Measurements from ENCODE around the gene CD163.
"Not testable (repeated sequence)": the region's sequence is repeated elsewhere in the genome, so short reads cannot be mapped to it uniquely, and the experiment has no call there.

Gene CD163

GRCh38 chr12:7503686-7504415 lies at the start of gene CD163:
CD163 (minus strand) TSS chr12:7503777; CDS start chr12:7503690, 87 bp downstream.
- DNase-seq = peak; percentile 4

- no peak for DNase-seq
Observed at GRCh38 chr12:7542813-7543212, 39.2 kb upstream of the CD163 start.

- DNase-seq = no peak
Observed at GRCh38 chr12:7542046-7542445, 38.5 kb upstream of the CD163 start.

GRCh38 chr12:7514416-7514815 lies 10.8 kb upstream of the CD163 start:
- DNase-seq = no peak

GRCh38 chr12:7512553-7512952 lies 9.0 kb upstream of the CD163 start:
- no peak for DNase-seq

GRCh38 chr12:7509793-7510470 lies 6.4 kb upstream of the CD163 start:
- not testable (repeated sequence) for DNase-seq

- no peak for DNase-seq
Observed at GRCh38 chr12:7502612-7503011, 965 bp downstream of the CD163 start.

- DNase-seq = no peak
Observed at GRCh38 chr12:7501031-7501588, 2.5 kb downstream of the CD163 start.

- DNase-seq = no peak
Observed at GRCh38 chr12:7499636-7500035, 3.9 kb downstream of the CD163 start.

GRCh38 chr12:7498809-7499208 lies 4.8 kb downstream of the CD163 start:
- DNase-seq = no peak

GRCh38 chr12:7497661-7498060 lies 5.9 kb downstream of the CD163 start:
- DNase-seq = no peak

- no peak for DNase-seq
Observed at GRCh38 chr12:7496451-7496850, 7.1 kb downstream of the CD163 start.

GRCh38 chr12:7495136-7495535 lies 8.4 kb downstream of the CD163 start:
- no peak for DNase-seq

- no peak for DNase-seq
Observed at GRCh38 chr12:7493006-7493405, 10.6 kb downstream of the CD163 start.

GRCh38 chr12:7486512-7486911 lies 17.1 kb downstream of the CD163 start:
- no peak for DNase-seq

- DNase-seq = no peak
Observed at GRCh38 chr12:7485095-7485494, 18.5 kb downstream of the CD163 start.

- DNase-seq = no peak
Observed at GRCh38 chr12:7483343-7483742, 20.2 kb downstream of the CD163 start.

- no peak for DNase-seq
Observed at GRCh38 chr12:7479771-7480170, 23.8 kb downstream of the CD163 start.

- DNase-seq = no peak
Observed at GRCh38 chr12:7472060-7472459, 31.5 kb downstream of the CD163 start.

GRCh38 chr12:7460375-7461259 lies 43.0 kb downstream of the CD163 start:
- DNase-seq = peak; percentile 69

- no peak for DNase-seq
Observed at GRCh38 chr12:7459973-7460372, 43.6 kb downstream of the CD163 start.

- no peak for DNase-seq
Observed at GRCh38 chr12:7451756-7452155, 51.8 kb downstream of the CD163 start.

- no peak for DNase-seq
Observed at GRCh38 chr12:7450667-7451066, 52.9 kb downstream of the CD163 start.

Data from hematopoietic multipotent progenitor cell treated with erythropoietin and hydrocortisone succinate and interleukin-3 and kit ligand, for 8 days (in vitro differentiated cells).